Stimulated activated CD4-positive, alpha-beta T cell treated with anti-CD3 and anti-CD28 coated beads, Interleukin-1b, Interleukin-23, amount 100 ng/mL, for 48 hours (primary cell): Measurements from ENCODE around the gene MAD1L1.
"Not testable (repeated sequence)": the region's sequence is repeated elsewhere in the genome, so short reads cannot be mapped to it uniquely, and the experiment has no call there.

Experiments used
- DNase-seq: peaks from one replicate; pipeline ENCODE4 v3.0.0-alpha.2; 2020

The MAD1L1 gene

GRCh38 chr7:1977059-1977875, 255.5 kb downstream of the MAD1L1 start:
- no peak for DNase-seq

- not testable (repeated sequence) for DNase-seq
Measured at GRCh38 chr7:1976521-1976920, 256.2 kb downstream of the MAD1L1 start.

- DNase-seq = no peak
Measured at GRCh38 chr7:1975581-1975980, 257.2 kb downstream of the MAD1L1 start.

- no peak for DNase-seq
Measured at GRCh38 chr7:1975179-1975578, 257.6 kb downstream of the MAD1L1 start.

GRCh38 chr7:1974290-1975101, 258.2 kb downstream of the MAD1L1 start:
- DNase-seq = no peak

GRCh38 chr7:1973321-1974251, 259.2 kb downstream of the MAD1L1 start:
- DNase-seq = no peak

GRCh38 chr7:1972744-1973143, 260.0 kb downstream of the MAD1L1 start:
- no peak for DNase-seq

GRCh38 chr7:1971946-1972654, 260.6 kb downstream of the MAD1L1 start:
- no peak for DNase-seq

- no peak for DNase-seq
Measured at GRCh38 chr7:1970895-1971294, 261.9 kb downstream of the MAD1L1 start.

GRCh38 chr7:1970285-1970660, 262.5 kb downstream of the MAD1L1 start:
- not testable (repeated sequence) for DNase-seq

- no peak for DNase-seq
Measured at GRCh38 chr7:1969459-1970284, 263.1 kb downstream of the MAD1L1 start.

- DNase-seq = no peak
Measured at GRCh38 chr7:1968397-1969111, 264.2 kb downstream of the MAD1L1 start.

GRCh38 chr7:1967512-1968396, 265.0 kb downstream of the MAD1L1 start:
- no peak for DNase-seq

- no peak for DNase-seq
Measured at GRCh38 chr7:1966631-1967200, 266.0 kb downstream of the MAD1L1 start.

GRCh38 chr7:1965579-1966294, 267.0 kb downstream of the MAD1L1 start:
- DNase-seq = no peak

- no peak for DNase-seq
Measured at GRCh38 chr7:1964913-1965578, 267.7 kb downstream of the MAD1L1 start.

GRCh38 chr7:1964211-1964912, 268.4 kb downstream of the MAD1L1 start:
- DNase-seq = no peak
